ENCODE results near the gene TBC1D22A. TPM values are rescaled to one million over a fixed set of nuclear protein-coding genes. Genes with fewer than 3 reads are reported as not detected.

Gene TBC1D22A
- total RNA-seq, 1 experiment from 2014 or later = 20.9 TPM

- ChIA-PET RAD21 (ENCODE audit: low non-redundant PET in 1 of 2, low total read pairs in 2 of 2, uncharacterized antibody in 2 of 2, unreplicated experiment in 2 of 2) (no interaction called here), POLR2A (no interaction called here), CTCF (no interaction called here)
- Histone ChIP-seq H3K4me1 (ENCODE audit: control insufficient read depth in 1 of 2, insufficient read depth in 2 of 2, low read length in 2 of 2) (no peaks in the 10 kb centered on the region), H3K9me2 (ENCODE audit: insufficient read depth) (no peaks in the 10 kb centered on the region), H3K27me3 (ENCODE audit: insufficient read depth, low read length) (no peaks in the 10 kb centered on the region), H3K79me2 (ENCODE audit: insufficient read depth, low read length) (no peaks in the 10 kb centered on the region), H3K27ac (ENCODE audit: low read depth, low read length) (no peak overlapping the region), H3K9me3 (ENCODE audit: control insufficient read depth in 1 of 2, insufficient read depth in 1 of 2, low read depth in 1 of 2, low read length in 2 of 2) (no peaks in the 10 kb centered on the region), H2AFZ (ENCODE audit: low read depth, low read length, poor library complexity, severe bottlenecking) (no peak overlapping the region), H4K20me1 (ENCODE audit: insufficient read depth) (no peaks in the 10 kb centered on the region), H3K4me3 (replicated peaks in 1 of 2; ENCODE audit: low read depth in 1 of 2, low read length in 2 of 2) (no peak overlapping the region), H3K36me3 (ENCODE audit: control insufficient read depth in 1 of 2, insufficient read depth in 2 of 2, low read length in 2 of 2) (no peaks in the 10 kb centered on the region), H3K9ac (ENCODE audit: low read length) (no peak overlapping the region), H3K4me2 (ENCODE audit: low read length) (no peak overlapping the region)
- no peak for TF ChIP-seq YY1 (IDR thresholded peaks at IDR 0.05; ENCODE audit: extremely low read depth, insufficient replicate concordance, low read depth, low read length)
- no peak for TF ChIP-seq RAD21 (IDR thresholded peaks at IDR 0.05; ENCODE audit: low read depth)
- no peak for TF ChIP-seq FOSL1 (IDR thresholded peaks at IDR 0.05; ENCODE audit: low read depth)
- TF ChIP-seq SIN3A (IDR thresholded peaks at IDR 0.05; ENCODE audit: low read depth) = no peak
- no peak for TF ChIP-seq ZFX (IDR thresholded peaks at IDR 0.05)
- no peak for TF ChIP-seq JUND (IDR thresholded peaks at IDR 0.05)
- TF ChIP-seq POLR2A (IDR thresholded peaks at IDR 0.05; ENCODE audit: borderline replicate concordance, extremely low read depth, insufficient read depth, insufficient read length) = no peak
- no peak for TF ChIP-seq CEBPB (IDR thresholded peaks at IDR 0.05; ENCODE audit: low read depth)
- no peak for TF ChIP-seq EZH2 (IDR thresholded peaks at IDR 0.05)
- no peak for TF ChIP-seq EGR1 (IDR thresholded peaks at IDR 0.05; ENCODE audit: low read depth)
- no peak for TF ChIP-seq CTCF (IDR thresholded peaks at IDR 0.05 in 2 of 3, conservative IDR thresholded peaks at IDR 0.05 in 1 of 3; ENCODE audit: borderline replicate concordance in 1 of 3, insufficient read depth in 1 of 3, low read depth in 2 of 3, low read length in 2 of 3)
- no peak for TF ChIP-seq MAX (IDR thresholded peaks at IDR 0.05)
- TF ChIP-seq ELF1 (IDR thresholded peaks at IDR 0.05; ENCODE audit: borderline replicate concordance, low read depth) = no peak
- no peak for TF ChIP-seq EZH2phosphoT487 (IDR thresholded peaks at IDR 0.05; ENCODE audit: borderline replicate concordance)
- intact Hi-C loops (cut with micrococcal nuclease) = no loop called here
- no TSS peak for BruUV-seq (replicated peaks)
- ATAC-seq (no peak), DNase-seq (ENCODE audit: low read depth, low spot score) (no peak)
These were observed 274.6 kb downstream of the TBC1D22A start for GRCh38 chr22:47036936-47037485.
